ENCODE measurements around the gene FLOT1. TPM values are rescaled to one million over a fixed set of nuclear protein-coding genes. Genes with fewer than 3 reads are reported as not detected.

Gene FLOT1
- total and polyA plus RNA-seq, 2 of the 13 experiments (the other 11 are each of a cell fraction or from before 2014, with no cell fraction given), result 82.3 to 130 TPM

- TF ChIP-seq ZUFSP (CRISPR knock-in tag; IDR thresholded peaks at IDR 0.05; ENCODE audit: borderline replicate concordance) (no peak), SMAD1 (CRISPR knock-in tag; IDR thresholded peaks at IDR 0.05; ENCODE audit: borderline replicate concordance, low read depth) (no peak), MTF2 (CRISPR knock-in tag; IDR thresholded peaks at IDR 0.05; ENCODE audit: borderline replicate concordance) (no peak), SP140L (CRISPR knock-in tag; IDR thresholded peaks at IDR 0.05; ENCODE audit: borderline replicate concordance) (no peak), ZNF850 (CRISPR knock-in tag; conservative IDR thresholded peaks at IDR 0.05) (no peak), GATA4 (IDR thresholded peaks at IDR 0.05; ENCODE audit: borderline replicate concordance, low read depth) (no peak), SNAPC2 (CRISPR knock-in tag; IDR thresholded peaks at IDR 0.05) (no peak; the same call in 1 of the 2 replicates), ZNF790 (CRISPR knock-in tag; IDR thresholded peaks at IDR 0.05; ENCODE audit: borderline replicate concordance) (no peak), ZNF761 (CRISPR knock-in tag; conservative IDR thresholded peaks at IDR 0.05) (no peak), PRMT3 (CRISPR knock-in tag; IDR thresholded peaks at IDR 0.05; ENCODE audit: borderline replicate concordance, low read depth) (no peak), RBFOX2 (IDR thresholded peaks at IDR 0.05; ENCODE audit: low read depth, low read length) (no peak), ADNP (CRISPR knock-in tag; IDR thresholded peaks at IDR 0.05) (no peak), NFE2 (CRISPR knock-in tag; IDR thresholded peaks at IDR 0.05) (no peak), ZNF260 (CRISPR knock-in tag; IDR thresholded peaks at IDR 0.05; ENCODE audit: borderline replicate concordance, low read depth) (no peak), ZNF354B (CRISPR knock-in tag; IDR thresholded peaks at IDR 0.05) (no peak), LCORL (IDR thresholded peaks at IDR 0.05) (no peak), LCORL (CRISPR knock-in tag; IDR thresholded peaks at IDR 0.05) (peak; percentile 51; the same call in 1 of the 2 replicates), ZNF138 (CRISPR knock-in tag; IDR thresholded peaks at IDR 0.05; ENCODE audit: low read depth) (no peak), ERF (CRISPR knock-in tag; IDR thresholded peaks at IDR 0.05) (no peak), BRCA1 (CRISPR knock-in tag; IDR thresholded peaks at IDR 0.05) (no peak), BRF2 (CRISPR knock-in tag; IDR thresholded peaks at IDR 0.05) (no peak), CEBPB (IDR thresholded peaks at IDR 0.05; ENCODE audit: borderline replicate concordance, low read depth, low read length) (no peak), GABPB1 (CRISPR knock-in tag; IDR thresholded peaks at IDR 0.05) (no peak; the same call in 1 of the 2 replicates), ZNF24 (IDR thresholded peaks at IDR 0.05) (no peak), ARNTL (CRISPR knock-in tag; IDR thresholded peaks at IDR 0.05) (no peak), HMG20B (CRISPR knock-in tag; conservative IDR thresholded peaks at IDR 0.05) (no peak), ISL2 (CRISPR knock-in tag; IDR thresholded peaks at IDR 0.05) (no peak), ZNF558 (CRISPR knock-in tag; IDR thresholded peaks at IDR 0.05; ENCODE audit: borderline replicate concordance) (no peak)
- TF ChIP-seq, protein P1, sequence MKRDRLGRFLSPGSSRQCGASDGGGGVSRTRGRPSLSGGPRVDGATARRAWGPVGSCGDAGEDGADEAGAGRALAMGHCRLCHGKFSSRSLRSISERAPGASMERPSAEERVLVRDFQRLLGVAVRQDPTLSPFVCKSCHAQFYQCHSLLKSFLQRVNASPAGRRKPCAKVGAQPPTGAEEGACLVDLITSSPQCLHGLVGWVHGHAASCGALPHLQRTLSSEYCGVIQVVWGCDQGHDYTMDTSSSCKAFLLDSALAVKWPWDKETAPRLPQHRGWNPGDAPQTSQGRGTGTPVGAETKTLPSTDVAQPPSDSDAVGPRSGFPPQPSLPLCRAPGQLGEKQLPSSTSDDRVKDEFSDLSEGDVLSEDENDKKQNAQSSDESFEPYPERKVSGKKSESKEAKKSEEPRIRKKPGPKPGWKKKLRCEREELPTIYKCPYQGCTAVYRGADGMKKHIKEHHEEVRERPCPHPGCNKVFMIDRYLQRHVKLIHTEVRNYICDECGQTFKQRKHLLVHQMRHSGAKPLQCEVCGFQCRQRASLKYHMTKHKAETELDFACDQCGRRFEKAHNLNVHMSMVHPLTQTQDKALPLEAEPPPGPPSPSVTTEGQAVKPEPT (CRISPR knock-in tag; IDR thresholded peaks at IDR 0.05; ENCODE audit: low read depth), result no peak
Observed at GRCh38 chr6:30759575-30760239, 17.2 kb upstream of the FLOT1 start (continued).
